Gastrocnemius medialis (tissue), 4 donors: ENCODE results near the gene PHACTR1. TPM values are rescaled to one million over a fixed set of nuclear protein-coding genes. Genes with fewer than 3 reads are reported as not detected.
"Not testable (repeated sequence)": the region's sequence is repeated elsewhere in the genome, so short reads cannot be mapped to it uniquely, and the experiment has no call there.

ENCODE experiments used
- ATAC-seq, 2 donors: fragments of 150-250 bp; one replicate each; pipeline ENCODE4 v1.9.1; 2016
- DNase-seq, 2 donors: peaks; one replicate each; pipeline ENCODE4 v3.0.0-alpha.2; 2019
- H3K27ac ChIP-seq, 4 donors: fragments of 200-600 bp; sonication (generic); 1 replicate in 1 of 4; 2 replicates in 3 of 4; pipeline ENCODE4 v1.5.1; 2016 to 2018; ENCODE audit warnings: mild to moderate bottlenecking in 2 of 4, moderate library complexity in 1 of 4
- H3K27me3 ChIP-seq, 3 donors: fragments of 200-600 bp; sonication (generic) in 2 of 3; 1 replicate in 1 of 3; 2 replicates in 2 of 3; pipeline versions ENCODE4 v1.5.1 to v1.6.0; 2016 to 2019; ENCODE audit warnings: mild to moderate bottlenecking in 1 of 3, moderate library complexity in 1 of 3
- H3K36me3 ChIP-seq, 2 donors: fragments of 200-600 bp; sonication (generic) in 1 of 2; one replicate each; pipeline ENCODE4 v1.5.1; 2017 to 2018
- H3K4me1 ChIP-seq, 2 donors: fragments of 200-600 bp; sonication (generic) in 1 of 2; one replicate each; pipeline ENCODE4 v1.5.1; 2016 to 2017; ENCODE audit warnings: mild to moderate bottlenecking in 2 of 2
- H3K4me3 ChIP-seq, 4 donors: fragments of 200-600 bp; sonication (generic) in 3 of 4; 1 replicate in 1 of 4; 2 replicates in 3 of 4; pipeline ENCODE4 v1.5.1; 2016 to 2019; ENCODE audit warnings: mild to moderate bottlenecking in 2 of 4
- H3K9me3 ChIP-seq, 3 donors: fragments of 200-600 bp; sonication (generic) in 2 of 3; 1 replicate in 1 of 3; 2 replicates in 2 of 3; pipeline ENCODE4 v1.5.1; 2016 to 2019
- CTCF ChIP-seq, 5 experiments: fragments of 450-650 bp in 3 of 5; fragments of 200-600 bp in 2 of 5; sonication (generic) in 2 of 5; IDR thresholded peaks in 4 of 5; conservative IDR thresholded peaks in 1 of 5; 1 replicate in 4 of 5; 2 replicates in 1 of 5; pipeline ENCODE4 v1.5.1; 2016 to 2019; ENCODE audit warnings: antibody characterized with exemption in 5 of 5, mild to moderate bottlenecking in 3 of 5, moderate library complexity in 3 of 5
- POLR2A ChIP-seq, 2 donors: fragments of 450-650 bp; IDR thresholded peaks; one replicate each; pipeline ENCODE4 v1.6.1; 2017; ENCODE audit warnings: antibody characterized with exemption in 2 of 2, mild to moderate bottlenecking in 2 of 2, moderate library complexity in 2 of 2
- in situ Hi-C, 4 donors: fragments of 200-750 bp; cut with MboI; loops; one replicate each; pipeline versions ENCODE4 v1.15.0 to v1.8.0; 2017; ENCODE audit warnings: low sequenced_read_pairs in 4 of 4
- intact Hi-C: fragments of 100-400 bp; cut with DNase I; formaldehyde crosslinking; loops from one replicate; pipeline ENCODE4 v1.15.1; 2023; ENCODE audit warnings: low total_unique reads
- total RNA-seq, 4 donors: library from RNA; depleted of rRNA; stranded (reverse); fragments of >200 nt; gene quantifications; one replicate each; pipeline versions ENCODE4 v1.1.0 to v1.2.3, GENCODE V29; 2016

Gene PHACTR1
- total RNA-seq, 4 donors from 2014 or later, result 0.07 to 0.82 (median 0.21) TPM

GRCh38 chr6:12720310-12720709 is 3.7 kb downstream of the PHACTR1 start:
- intact Hi-C loops (no loop called here), in situ Hi-C loops (no loop called here)
- H3K9me3 ChIP-seq, result no peaks in the 10 kb centered on the region
- no peak overlapping the region for H3K4me3 ChIP-seq
- no peaks in the 10 kb centered on the region for H3K27me3 ChIP-seq
- TF ChIP-seq POLR2A (IDR thresholded peaks at IDR 0.05) (no peak), CTCF (IDR thresholded peaks at IDR 0.05 in 4 of 5, conservative IDR thresholded peaks at IDR 0.05 in 1 of 5) (no peak)
- no peak for ATAC-seq
- no peaks in the 10 kb centered on the region for H3K4me1 ChIP-seq
- DNase-seq, result no peak
- H3K36me3 ChIP-seq, result no peaks in the 10 kb centered on the region
- no peak overlapping the region for H3K27ac ChIP-seq

- Histone ChIP-seq H3K27me3 (no peaks in the 10 kb centered on the region), H3K4me3 (no peak overlapping the region), H3K27ac (no peak overlapping the region), H3K9me3 (no peaks in the 10 kb centered on the region), H3K36me3 (no peaks in the 10 kb centered on the region), H3K4me1 (no peaks in the 10 kb centered on the region)
- TF ChIP-seq CTCF (IDR thresholded peaks at IDR 0.05 in 4 of 5, conservative IDR thresholded peaks at IDR 0.05 in 1 of 5) (no peak), POLR2A (IDR thresholded peaks at IDR 0.05) (no peak)
- in situ Hi-C loops, result no loop called here
- ATAC-seq (no peak), DNase-seq (no peak)
- intact Hi-C loops, result no loop called here
Observed at GRCh38 chr6:12725263-12725662, 8.7 kb downstream of the PHACTR1 start.

GRCh38 chr6:12729467-12729866 is 12.9 kb downstream of the PHACTR1 start:
- no peaks in the 10 kb centered on the region for H3K27me3 ChIP-seq
- intact Hi-C loops (no loop called here), in situ Hi-C loops (no loop called here)
- ATAC-seq (no peak), DNase-seq (no peak)
- no peak overlapping the region for H3K4me3 ChIP-seq
- no peaks in the 10 kb centered on the region for H3K36me3 ChIP-seq
- no peaks in the 10 kb centered on the region for H3K9me3 ChIP-seq
- no peaks in the 10 kb centered on the region for H3K4me1 ChIP-seq
- no peak overlapping the region for H3K27ac ChIP-seq
- TF ChIP-seq POLR2A (IDR thresholded peaks at IDR 0.05) (no peak), CTCF (IDR thresholded peaks at IDR 0.05 in 4 of 5, conservative IDR thresholded peaks at IDR 0.05 in 1 of 5) (no peak)

- H3K9me3 ChIP-seq, H3K27ac ChIP-seq, in situ Hi-C loops, DNase-seq, ATAC-seq, intact Hi-C loops, H3K4me1 ChIP-seq, H3K4me3 ChIP-seq, H3K36me3 ChIP-seq, H3K27me3 ChIP-seq: not testable (repeated sequence)
Observed at GRCh38 chr6:12730809-12731208, 14.2 kb downstream of the PHACTR1 start.

- H3K9me3 ChIP-seq, result no peaks in the 10 kb centered on the region
- in situ Hi-C loops, result no loop called here
- no peak for TF ChIP-seq POLR2A (IDR thresholded peaks at IDR 0.05)
- no peak for TF ChIP-seq CTCF (IDR thresholded peaks at IDR 0.05 in 4 of 5, conservative IDR thresholded peaks at IDR 0.05 in 1 of 5)
- H3K4me1 ChIP-seq, result no peaks in the 10 kb centered on the region
- ATAC-seq (no peak), DNase-seq (no peak)
- H3K36me3 ChIP-seq, result no peaks in the 10 kb centered on the region
- no peak overlapping the region for H3K27ac ChIP-seq
- H3K27me3 ChIP-seq, result no peaks in the 10 kb centered on the region
- intact Hi-C loops, result no loop called here
- H3K4me3 ChIP-seq, result no peak overlapping the region
Observed at GRCh38 chr6:12733876-12734275, 17.3 kb downstream of the PHACTR1 start.
